GM20431 (cell line): ENCODE data around the gene SUGCT.

Source experiments
- in situ Hi-C: fragments of 300-500 bp; cut with MseI, MboI; formaldehyde crosslinking; loops from one replicate; pipeline ENCODE4 v1.15.0; 2020; ENCODE audit warnings: low sequenced_read_pairs; ENCODE audit not compliant: unreplicated experiment

SUGCT gene

GRCh38 chr7:40544221-40544723, 409.5 kb downstream of the SUGCT start:
- in situ Hi-C loops: no loop called here

GRCh38 chr7:40544871-40545303, 410.1 kb downstream of the SUGCT start:
- in situ Hi-C loops: no loop called here

GRCh38 chr7:40545739-40546138, 410.9 kb downstream of the SUGCT start:
- in situ Hi-C loops: no loop called here

GRCh38 chr7:40546616-40547501, 412.1 kb downstream of the SUGCT start:
- in situ Hi-C loops: no loop called here

GRCh38 chr7:40549372-40550039, 414.7 kb downstream of the SUGCT start:
- in situ Hi-C loops: no loop called here

GRCh38 chr7:40551685-40552576, 417.1 kb downstream of the SUGCT start:
- in situ Hi-C loops: no loop called here

- in situ Hi-C loops: no loop called here
These were observed 425.9 kb downstream of the SUGCT start for GRCh38 chr7:40560672-40561071.

GRCh38 chr7:40566879-40567278, 432.1 kb downstream of the SUGCT start:
- in situ Hi-C loops: no loop called here

- in situ Hi-C loops: no loop called here
These were observed 434.5 kb downstream of the SUGCT start for GRCh38 chr7:40569326-40569725.

GRCh38 chr7:40570223-40570622, 435.4 kb downstream of the SUGCT start:
- in situ Hi-C loops: no loop called here

GRCh38 chr7:40571796-40572195, 437.0 kb downstream of the SUGCT start:
- in situ Hi-C loops: no loop called here

GRCh38 chr7:40572810-40573465, 438.1 kb downstream of the SUGCT start:
- in situ Hi-C loops: no loop called here

- in situ Hi-C loops: no loop called here
These were observed 444.6 kb downstream of the SUGCT start for GRCh38 chr7:40579401-40579800.

- in situ Hi-C loops: no loop called here
These were observed 446.0 kb downstream of the SUGCT start for GRCh38 chr7:40580776-40581175.

- in situ Hi-C loops: no loop called here
These were observed 447.7 kb downstream of the SUGCT start for GRCh38 chr7:40582539-40582938.

GRCh38 chr7:40583667-40584444, 449.1 kb downstream of the SUGCT start:
- in situ Hi-C loops: no loop called here

- in situ Hi-C loops: no loop called here
These were observed 450.0 kb downstream of the SUGCT start for GRCh38 chr7:40584667-40585433.

GRCh38 chr7:40586197-40586596, 451.4 kb downstream of the SUGCT start:
- in situ Hi-C loops: no loop called here
